ENCODE data around the gene MSI2.

MSI2 gene

DNA sequence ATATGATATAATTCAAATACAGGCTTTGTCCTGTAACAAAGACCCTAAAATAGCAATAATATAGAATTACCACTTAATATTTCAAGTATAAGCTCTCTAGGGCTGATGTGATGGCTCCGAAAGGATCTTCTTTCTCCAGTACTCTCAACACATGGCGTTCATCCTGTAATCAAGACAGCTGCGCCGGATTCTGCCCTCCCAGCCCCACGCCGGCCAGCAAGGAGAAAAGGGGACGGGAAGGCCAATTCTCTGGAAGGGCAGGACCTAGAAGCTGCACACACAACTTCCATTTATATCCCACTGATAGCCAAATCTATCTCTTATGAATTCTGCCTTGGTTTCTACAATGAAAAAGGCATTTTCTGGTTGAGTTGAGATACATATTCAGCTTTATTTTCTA, 456.8 kb downstream of the MSI2 start:
- DNase-seq = no peak

DNA sequence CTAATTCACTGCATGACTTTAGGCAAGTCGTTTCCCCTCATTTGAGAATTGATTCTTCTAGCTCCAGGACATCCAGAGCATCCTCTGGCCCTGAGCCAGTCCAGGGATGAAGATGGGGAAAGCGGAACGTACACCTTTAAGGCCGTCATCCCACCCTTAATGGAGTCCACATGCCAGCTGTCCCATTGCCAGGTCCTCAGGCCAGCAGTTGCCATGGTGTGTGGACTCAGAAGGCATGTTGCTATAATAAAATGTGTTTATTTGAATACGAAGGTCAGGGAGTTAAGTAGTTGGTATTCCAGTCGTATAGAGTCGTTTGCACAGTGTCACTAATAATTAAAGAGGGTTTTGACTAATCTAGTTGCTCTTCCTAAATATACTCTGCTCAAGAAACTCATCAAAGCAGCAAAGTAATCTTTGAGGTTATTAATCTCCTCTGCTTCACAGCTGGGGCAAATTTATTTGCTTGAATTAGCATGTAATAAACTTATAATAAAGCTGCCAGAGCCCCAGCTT, 458.4 kb downstream of the MSI2 start:
- DNase-seq = no peak

DNA sequence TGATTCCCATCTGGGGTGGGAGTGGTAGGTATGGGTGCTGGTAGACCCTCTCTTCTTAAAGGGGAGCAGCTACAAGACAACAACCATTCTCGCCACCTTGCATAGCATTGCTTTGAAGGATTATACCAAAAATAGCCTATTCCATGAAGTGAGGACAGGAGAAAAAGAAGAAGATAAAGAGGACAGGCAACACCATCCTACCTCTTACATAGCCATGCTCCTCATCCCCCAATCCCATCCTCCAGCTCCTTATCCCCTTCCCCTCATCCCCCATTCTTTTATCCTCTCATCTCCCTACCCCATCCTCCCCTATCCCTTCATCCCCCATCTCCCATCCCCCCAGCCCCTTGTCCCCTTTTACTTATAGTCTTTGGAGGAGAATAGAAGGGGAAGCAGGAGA, 459.7 kb downstream of the MSI2 start:
- no peak for DNase-seq

- no peak for DNase-seq
Measured at GRCh38 chr17:57718878-57719277, 462.6 kb downstream of the MSI2 start.

- no peak for DNase-seq
Measured at GRCh38 chr17:57720386-57721035, 464.2 kb downstream of the MSI2 start.

GRCh38 chr17:57721967-57722703, 465.8 kb downstream of the MSI2 start:
- DNase-seq = no peak

GRCh38 chr17:57722704-57723043, 466.4 kb downstream of the MSI2 start:
- DNase-seq = no peak

GRCh38 chr17:57723427-57724025, 467.2 kb downstream of the MSI2 start:
- no peak for DNase-seq

- DNase-seq = no peak
Measured at GRCh38 chr17:57724026-57724728, 467.9 kb downstream of the MSI2 start.

DNA sequence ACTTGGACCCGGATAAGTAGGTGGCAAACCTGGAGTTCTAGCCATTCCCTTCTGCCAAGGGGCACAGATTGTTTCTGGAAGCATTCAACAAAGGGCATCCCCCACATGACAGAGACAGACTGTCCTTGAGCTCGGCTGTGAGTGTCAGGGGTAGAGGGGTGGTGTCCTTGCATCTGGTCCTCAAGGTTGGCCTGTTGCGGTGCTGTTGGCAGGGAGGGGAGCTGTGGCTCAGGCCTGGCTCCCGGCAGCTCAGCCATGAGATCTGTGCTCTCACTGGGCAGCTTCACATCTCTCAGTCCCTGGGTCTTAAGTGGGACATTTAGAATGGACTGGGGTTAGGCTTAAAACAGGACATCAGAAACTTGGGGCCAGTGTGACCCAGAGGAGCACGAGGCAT, 468.4 kb downstream of the MSI2 start:
- no peak for DNase-seq

DNA sequence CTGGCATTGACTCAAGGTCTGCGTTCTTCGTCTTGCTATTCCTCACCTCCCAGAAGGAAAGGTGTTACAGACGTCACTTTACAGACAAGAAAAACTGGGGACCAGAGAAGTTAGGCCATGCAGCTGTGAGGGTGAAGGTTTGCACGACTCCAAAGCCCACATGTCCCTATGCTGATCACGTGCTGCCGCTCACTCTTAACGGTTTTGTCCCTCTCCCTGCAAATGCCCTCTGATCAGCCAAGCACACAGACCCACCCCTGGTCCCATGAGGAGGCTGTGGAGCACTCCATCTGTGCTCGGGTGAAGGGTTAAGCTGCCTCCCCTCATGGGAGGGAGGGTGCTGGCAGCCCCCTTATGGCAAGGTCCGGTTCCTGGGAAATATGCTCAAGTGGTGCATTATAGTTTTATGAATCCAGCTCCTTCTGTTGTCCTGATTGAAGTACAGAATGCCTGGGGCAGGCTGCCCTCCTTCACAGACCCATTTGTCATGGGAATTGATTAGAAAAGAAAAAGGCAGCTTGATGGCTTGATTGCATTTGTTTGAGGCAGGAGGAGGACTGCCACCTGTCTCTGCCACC, 470.0 kb downstream of the MSI2 start:
- no peak for DNase-seq

DNA sequence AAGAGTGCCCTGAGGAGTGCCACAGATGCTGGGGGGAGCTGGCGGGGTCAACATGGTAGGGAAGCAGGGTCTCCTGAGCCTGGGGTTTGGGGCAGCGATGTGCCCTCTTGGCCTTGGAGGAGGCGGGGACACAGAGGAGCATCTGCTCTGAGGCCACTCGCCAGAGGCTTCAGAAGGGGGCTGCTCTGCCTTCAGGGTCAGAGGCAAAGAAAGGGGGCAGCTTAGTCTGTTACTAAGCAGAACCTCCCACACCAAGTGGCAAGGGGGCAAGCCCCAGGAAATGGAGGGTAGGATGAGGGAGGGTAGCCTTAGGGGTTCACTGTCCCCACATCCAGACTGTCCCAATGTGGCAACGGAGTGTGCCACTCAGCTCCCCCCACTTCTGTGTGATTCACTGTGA, 470.5 kb downstream of the MSI2 start:
- no peak for DNase-seq

- DNase-seq = no peak
Measured at GRCh38 chr17:57727630-57728175, 471.4 kb downstream of the MSI2 start.

DNA sequence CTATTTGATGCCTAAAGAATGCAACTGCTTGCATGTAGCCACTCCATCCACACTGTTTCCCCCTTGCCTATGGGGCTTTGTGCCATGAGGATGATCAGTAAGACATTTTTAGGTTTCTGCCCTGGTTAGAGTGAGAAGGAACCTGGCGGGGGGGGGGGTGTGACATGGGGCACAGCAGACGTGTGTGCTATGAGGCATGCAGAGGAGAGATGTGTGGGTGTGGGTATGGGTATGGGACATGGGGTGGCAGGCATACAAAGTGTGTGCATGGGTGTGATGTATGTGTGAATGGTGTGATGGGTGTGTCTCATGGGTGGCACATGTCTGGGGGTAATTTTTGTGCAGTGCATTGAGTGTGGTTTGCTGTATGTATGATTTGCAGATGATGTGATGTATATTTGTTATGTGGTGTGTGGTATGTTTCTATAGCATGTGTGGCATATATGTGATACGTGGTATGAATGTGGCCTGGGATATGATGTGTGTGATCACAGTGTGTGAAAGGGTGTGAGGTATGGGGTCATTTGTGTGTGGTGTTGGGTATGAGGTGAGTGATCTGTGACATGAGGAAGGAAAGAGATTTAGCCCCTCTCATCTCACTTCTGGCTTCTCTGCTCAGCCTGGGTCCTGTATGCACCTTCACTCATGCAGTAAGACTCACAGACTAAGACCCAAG, 473.8 kb downstream of the MSI2 start:
- no peak for DNase-seq

- no peak for DNase-seq
Measured at GRCh38 chr17:57732062-57732461, 475.7 kb downstream of the MSI2 start.

- DNase-seq = no peak
Measured at GRCh38 chr17:57733085-57733484, 476.8 kb downstream of the MSI2 start.
